GM06990 (cell line): ENCODE results near the gene SAFB.
"Not testable (repeated sequence)": the region's sequence is repeated elsewhere in the genome, so short reads cannot be mapped to it uniquely, and the experiment has no call there.

Experiments
- DNase-seq: peaks from one replicate; pipeline ENCODE4 v3.0.0-alpha.2; 2011; ENCODE audit not compliant: insufficient read length; ENCODE audit errors: extremely low read depth
- H3K27me3 ChIP-seq: replicated peaks from 2 replicates; pipeline ENCODE4 v1.6.0; 2011; ENCODE audit warnings: low read length; ENCODE audit not compliant: control insufficient read depth, insufficient read depth
- H3K36me3 ChIP-seq: 2 replicates; pipeline ENCODE4 v1.5.1; 2011; ENCODE audit warnings: low read length; ENCODE audit not compliant: control insufficient read depth, insufficient read depth
- H3K4me3 ChIP-seq: replicated peaks from 2 replicates; pipeline ENCODE4 v1.5.1; 2011; ENCODE audit warnings: low read depth, mild to moderate bottlenecking, control low read depth, low read length
- TF ChIP-seq, protein P1 (sequence below): IDR thresholded peaks from 2 replicates; pipeline ENCODE4 v1.5.1; 2011; ENCODE audit warnings: low read length, control low read depth, mild to moderate bottlenecking, inconsistent platforms; ENCODE audit not compliant: insufficient read depth, poor library complexity, severe bottlenecking

Gene SAFB

DNA sequence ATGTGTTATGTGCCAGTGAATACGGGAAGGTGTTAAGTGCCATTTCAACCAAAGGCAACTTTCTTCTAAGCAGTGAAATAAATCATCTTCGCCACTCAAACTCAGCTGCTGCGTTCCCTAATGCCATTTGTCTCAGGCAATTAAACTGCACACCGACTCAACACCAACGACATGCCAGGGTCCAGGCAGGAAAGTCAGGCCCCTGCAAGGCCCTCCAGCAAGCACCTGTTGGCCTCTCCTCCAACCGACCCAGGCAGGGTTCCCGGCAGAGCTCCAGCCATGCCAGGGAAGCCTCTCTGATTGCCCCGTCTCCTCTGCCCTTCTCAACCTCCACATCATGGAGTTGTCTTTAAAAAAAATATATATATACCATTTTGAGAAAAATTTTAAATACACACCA, 22.1 kb upstream of the SAFB start:
- no peak for DNase-seq
- TF ChIP-seq, protein P1, sequence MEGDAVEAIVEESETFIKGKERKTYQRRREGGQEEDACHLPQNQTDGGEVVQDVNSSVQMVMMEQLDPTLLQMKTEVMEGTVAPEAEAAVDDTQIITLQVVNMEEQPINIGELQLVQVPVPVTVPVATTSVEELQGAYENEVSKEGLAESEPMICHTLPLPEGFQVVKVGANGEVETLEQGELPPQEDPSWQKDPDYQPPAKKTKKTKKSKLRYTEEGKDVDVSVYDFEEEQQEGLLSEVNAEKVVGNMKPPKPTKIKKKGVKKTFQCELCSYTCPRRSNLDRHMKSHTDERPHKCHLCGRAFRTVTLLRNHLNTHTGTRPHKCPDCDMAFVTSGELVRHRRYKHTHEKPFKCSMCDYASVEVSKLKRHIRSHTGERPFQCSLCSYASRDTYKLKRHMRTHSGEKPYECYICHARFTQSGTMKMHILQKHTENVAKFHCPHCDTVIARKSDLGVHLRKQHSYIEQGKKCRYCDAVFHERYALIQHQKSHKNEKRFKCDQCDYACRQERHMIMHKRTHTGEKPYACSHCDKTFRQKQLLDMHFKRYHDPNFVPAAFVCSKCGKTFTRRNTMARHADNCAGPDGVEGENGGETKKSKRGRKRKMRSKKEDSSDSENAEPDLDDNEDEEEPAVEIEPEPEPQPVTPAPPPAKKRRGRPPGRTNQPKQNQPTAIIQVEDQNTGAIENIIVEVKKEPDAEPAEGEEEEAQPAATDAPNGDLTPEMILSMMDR = no peak
- Histone ChIP-seq H3K36me3 (peaks cover 43% of the 10 kb centered on the region), H3K27me3 (no peaks in the 10 kb centered on the region), H3K4me3 (no peak overlapping the region)

DNA sequence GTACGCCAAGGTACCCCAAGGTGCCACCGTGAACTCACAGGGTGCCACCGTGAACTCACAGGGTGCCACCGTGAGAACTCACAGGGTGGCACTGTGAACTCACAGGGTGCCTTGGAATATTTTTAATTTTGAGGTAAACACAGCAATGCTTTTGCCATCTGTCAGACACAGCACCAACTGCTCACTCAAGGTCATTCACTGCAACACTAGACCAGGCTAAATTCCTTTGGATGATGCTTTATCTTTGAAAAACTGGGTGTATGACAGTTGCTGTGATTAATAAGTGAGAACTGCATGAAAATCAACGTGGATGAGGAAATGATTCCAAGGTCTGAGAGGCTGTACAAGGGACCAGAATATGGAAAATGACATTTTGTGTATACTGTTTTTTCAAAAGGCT, 19.3 kb upstream of the SAFB start:
- H3K4me3 ChIP-seq = no peak overlapping the region
- H3K36me3 ChIP-seq = peaks cover 42% of the 10 kb centered on the region
- no peaks in the 10 kb centered on the region for H3K27me3 ChIP-seq
- no peak for DNase-seq
- TF ChIP-seq, protein P1 = no peak

- Histone ChIP-seq H3K4me3 (no peak overlapping the region), H3K27me3 (no peaks in the 10 kb centered on the region), H3K36me3 (peaks cover 33% of the 10 kb centered on the region)
- DNase-seq = no peak
- TF ChIP-seq, protein P1 = no peak
These were observed 17.5 kb upstream of the SAFB start for GRCh38 chr19:5605362-5605761.

- H3K27me3 ChIP-seq = no peaks in the 10 kb centered on the region
- DNase-seq = no peak
- TF ChIP-seq, protein P1 = no peak
- H3K36me3 ChIP-seq = peaks cover 29% of the 10 kb centered on the region
- no peak overlapping the region for H3K4me3 ChIP-seq
These were observed 15.3 kb upstream of the SAFB start for GRCh38 chr19:5607318-5608275.

GRCh38 chr19:5608291-5608690, 14.6 kb upstream of the SAFB start:
- no peaks in the 10 kb centered on the region for H3K27me3 ChIP-seq
- no peak for DNase-seq
- TF ChIP-seq, protein P1 = no peak
- H3K4me3 ChIP-seq = no peak overlapping the region
- peaks cover 30% of the 10 kb centered on the region for H3K36me3 ChIP-seq

DNA sequence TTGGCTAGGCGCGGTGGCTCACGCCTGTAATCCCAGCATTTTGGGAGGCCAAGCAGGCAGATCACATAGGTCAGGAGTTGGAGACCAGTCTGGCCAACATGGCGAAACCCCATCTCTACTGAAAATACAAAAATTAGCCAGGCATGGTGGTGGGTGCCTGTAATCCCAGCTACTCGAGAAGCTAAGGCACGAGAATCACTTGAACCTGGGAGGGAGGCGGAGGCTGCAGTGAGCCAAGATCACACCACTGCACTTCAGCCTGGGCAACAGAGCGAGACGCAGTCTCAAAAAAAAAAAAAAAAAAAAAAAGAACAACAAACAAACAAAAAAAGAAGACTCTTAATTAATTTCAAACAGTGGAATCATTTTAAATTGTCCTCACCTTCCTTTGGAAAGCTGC, 14.1 kb upstream of the SAFB start:
- peaks cover 34% of the 10 kb centered on the region for H3K36me3 ChIP-seq
- not testable (repeated sequence) for H3K4me3 ChIP-seq, DNase-seq, H3K27me3 ChIP-seq
